Natural killer cell (primary cell): ENCODE data around the gene TCFL5. TPM values are rescaled to one million over a fixed set of nuclear protein-coding genes. Genes with fewer than 3 reads are reported as not detected.

ENCODE experiments used
- ATAC-seq, 3 donors: fragments of 150-1000 bp in 2 of 3; fragments of 200-7000 bp in 1 of 3; cut with Tn5 transposase; 1 replicate in 1 of 3; 2 replicates in 2 of 3; pipeline ENCODE4 v1.10.0; 2021; ENCODE audit warnings: mild to moderate bottlenecking in 2 of 3, moderate library complexity in 2 of 3
- DNase-seq, 2 donors: peaks; one replicate each; pipeline versions ENCODE4 v3.0.0 to v3.0.0-alpha.2; 2013 to 2021; ENCODE audit warnings: mixed read lengths in 1 of 2
- H3K27ac ChIP-seq: one replicate; pipeline ENCODE4 v1.5.1; 2013; ENCODE audit warnings: mild to moderate bottlenecking, low read length
- H3K27me3 ChIP-seq: one replicate; pipeline ENCODE4 v1.6.1; 2013; ENCODE audit warnings: low read length; ENCODE audit not compliant: control insufficient read depth, insufficient read depth
- H3K36me3 ChIP-seq: one replicate; pipeline ENCODE4 v1.6.1; 2013; ENCODE audit warnings: low read length; ENCODE audit not compliant: control insufficient read depth, insufficient read depth
- H3K4me1 ChIP-seq: one replicate; pipeline ENCODE4 v1.6.1; 2013; ENCODE audit warnings: low read length; ENCODE audit not compliant: control insufficient read depth, insufficient read depth
- H3K4me3 ChIP-seq: one replicate; pipeline ENCODE4 v1.5.1; 2013; ENCODE audit warnings: low read length
- H3K9me3 ChIP-seq: one replicate; pipeline ENCODE4 v1.6.1; 2013; ENCODE audit warnings: low read length; ENCODE audit not compliant: control insufficient read depth, insufficient read depth
- H3K27ac Mint-ChIP-seq, 2 donors: one replicate each; pipeline ENCODE4 v1.8.0; 2022; ENCODE audit warnings: mild to moderate bottlenecking in 2 of 2, mixed read lengths in 2 of 2, moderate library complexity in 1 of 2
- H3K27me3 Mint-ChIP-seq, 2 donors: one replicate each; pipeline ENCODE4 v1.8.0; 2022; ENCODE audit warnings: low read depth in 2 of 2, mixed read lengths in 2 of 2
- H3K36me3 Mint-ChIP-seq: one replicate; pipeline ENCODE4 v1.8.0; 2022; ENCODE audit warnings: mixed read lengths
- H3K4me1 Mint-ChIP-seq, 2 donors: one replicate each; pipeline ENCODE4 v1.8.0; 2022; ENCODE audit warnings: mixed read lengths in 2 of 2
- H3K4me3 Mint-ChIP-seq: one replicate; pipeline ENCODE4 v1.8.0; 2022; ENCODE audit warnings: mild to moderate bottlenecking, moderate library complexity, mixed read lengths
- H3K9me3 Mint-ChIP-seq, 2 donors: one replicate each; pipeline ENCODE4 v1.8.0; 2022; ENCODE audit warnings: mixed read lengths in 2 of 2
- CTCF ChIP-seq: fragments of 200-600 bp; IDR thresholded peaks from one replicate; pipeline ENCODE4 v1.8.0; 2022; ENCODE audit warnings: antibody characterized with exemption
- WGBS: methylation state at CpG from one replicate; pipeline ENCODE4 v1.1.7; 2013; ENCODE audit warnings: missing lambda C conversion rate; ENCODE audit not compliant: insufficient coverage; 5-methylcytosine and 5-hydroxymethylcytosine counted together
- intact Hi-C: fragments of 100-400 bp; cut with micrococcal nuclease; formaldehyde crosslinking; loops from one replicate; pipeline ENCODE4 v1.14.2; 2022
- total RNA-seq, 4 donors: library from RNA; stranded (reverse); fragments of 120-200 nt in 1 of 4; gene quantifications; one replicate each; pipeline versions ENCODE4 v1.2.3 to v1.2.4, GENCODE V29; 2013 to 2022

Gene TCFL5
- total RNA-seq, 3 donors from 2014 or later (not counting 1 experiment from before 2014, with no cell fraction given) = 5.1 to 8.0 (median 6.4) TPM

- H3K4me3 ChIP-seq = no peak overlapping the region
- no peak overlapping the region for H3K27ac ChIP-seq
- H3K36me3 ChIP-seq = peaks cover 28% of the 10 kb centered on the region
- Mint-ChIP-seq H3K27me3 (peaks cover 0 to 10% of the 10 kb centered on the region in 2 donors), H3K9me3 (no peaks in the 10 kb centered on the region), H3K4me1 (no peaks in the 10 kb centered on the region), H3K36me3 (no peaks in the 10 kb centered on the region), H3K27ac (no peak overlapping the region), H3K4me3 (no peak overlapping the region)
- intact Hi-C loops = no loop called here
- no peak for DNase-seq
- no peak for TF ChIP-seq CTCF
- H3K4me1 ChIP-seq = peaks cover 21% of the 10 kb centered on the region
- WGBS = 45% methylated on average over 24 of the region's 24 CpGs
- no peaks in the 10 kb centered on the region for H3K9me3 ChIP-seq
- peaks cover 31% of the 10 kb centered on the region for H3K27me3 ChIP-seq
- peak in 1 of 3 donors; percentile 10 for ATAC-seq
These were observed 46.3 kb downstream of the TCFL5 start for GRCh38 chr20:62815066-62815991.

- intact Hi-C loops = no loop called here
- Histone ChIP-seq H3K27me3 (peaks cover 31% of the 10 kb centered on the region), H3K4me3 (no peak overlapping the region), H3K27ac (no peak overlapping the region), H3K4me1 (peaks cover 21% of the 10 kb centered on the region), H3K9me3 (no peaks in the 10 kb centered on the region), H3K36me3 (peaks cover 34% of the 10 kb centered on the region)
- Mint-ChIP-seq H3K4me3 (no peak overlapping the region), H3K4me1 (no peaks in the 10 kb centered on the region), H3K36me3 (no peaks in the 10 kb centered on the region), H3K27ac (no peak overlapping the region), H3K9me3 (no peaks in the 10 kb centered on the region), H3K27me3 (peaks cover 0 to 9% of the 10 kb centered on the region in 2 donors)
- WGBS = 81% methylated on average over 12 of the region's 12 CpGs
- ATAC-seq (no peak), DNase-seq (no peak)
- TF ChIP-seq CTCF = no peak
These were observed 46.9 kb downstream of the TCFL5 start for GRCh38 chr20:62814709-62815065.

GRCh38 chr20:62814060-62814708 lies 47.4 kb downstream of the TCFL5 start:
- no peaks in the 10 kb centered on the region for H3K36me3 Mint-ChIP-seq
- H3K4me3 Mint-ChIP-seq = no peak overlapping the region
- H3K27ac ChIP-seq = no peak overlapping the region
- peaks cover 21% of the 10 kb centered on the region for H3K4me1 ChIP-seq
- 86% methylated on average over 12 of the region's 13 CpGs for WGBS
- intact Hi-C loops = no loop called here
- no peak overlapping the region for H3K4me3 ChIP-seq
- peak in 1 of 3 donors; percentile 6 for ATAC-seq
- no peaks in the 10 kb centered on the region for H3K4me1 Mint-ChIP-seq
- peaks cover 31% of the 10 kb centered on the region for H3K27me3 ChIP-seq
- DNase-seq = no peak
- peaks cover 39% of the 10 kb centered on the region for H3K36me3 ChIP-seq
- H3K27me3 Mint-ChIP-seq = peaks cover 0 to 9% of the 10 kb centered on the region in 2 donors
- no peak overlapping the region for H3K27ac Mint-ChIP-seq
- no peak for TF ChIP-seq CTCF
- no peaks in the 10 kb centered on the region for H3K9me3 Mint-ChIP-seq
- no peaks in the 10 kb centered on the region for H3K9me3 ChIP-seq
